Central memory CD4-positive, alpha-beta T cell (primary cell): ENCODE data around the gene VNN1.
"Not testable (repeated sequence)": the region's sequence is repeated elsewhere in the genome, so short reads cannot be mapped to it uniquely, and the experiment has no call there.

Source experiments
- DNase-seq: peaks from one replicate; pipeline ENCODE4 v3.0.0; 2022

Gene VNN1

GRCh38 chr6:132719736-132720448 lies 6.0 kb upstream of the VNN1 start:
- no peak for DNase-seq

- DNase-seq = no peak
Observed at GRCh38 chr6:132715881-132716637, 2.2 kb upstream of the VNN1 start.

GRCh38 chr6:132715204-132715603 lies 1.3 kb upstream of the VNN1 start:
- no peak for DNase-seq

GRCh38 chr6:132714160-132714559 lies 305 bp upstream of the VNN1 start:
- no peak for DNase-seq

- DNase-seq = no peak
Observed at GRCh38 chr6:132712366-132712765, 1.5 kb downstream of the VNN1 start.

GRCh38 chr6:132708771-132709170 lies 5.1 kb downstream of the VNN1 start:
- no peak for DNase-seq

GRCh38 chr6:132708002-132708401 lies 5.9 kb downstream of the VNN1 start:
- no peak for DNase-seq

- DNase-seq = not testable (repeated sequence)
Observed at GRCh38 chr6:132706756-132707155, 7.1 kb downstream of the VNN1 start.

- no peak for DNase-seq
Observed at GRCh38 chr6:132703936-132704335, 9.9 kb downstream of the VNN1 start.

- no peak for DNase-seq
Observed at GRCh38 chr6:132698608-132699007, 15.2 kb downstream of the VNN1 start.

- DNase-seq = no peak
Observed at GRCh38 chr6:132695773-132696172, 18.1 kb downstream of the VNN1 start.

GRCh38 chr6:132693478-132693877 lies 20.4 kb downstream of the VNN1 start:
- DNase-seq = no peak

GRCh38 chr6:132690678-132691077 lies 23.2 kb downstream of the VNN1 start:
- DNase-seq = no peak

GRCh38 chr6:132687306-132687705 lies 26.5 kb downstream of the VNN1 start:
- DNase-seq = no peak

- DNase-seq = no peak
Observed at GRCh38 chr6:132686531-132686930, 27.3 kb downstream of the VNN1 start.

GRCh38 chr6:132685009-132685408 lies 28.8 kb downstream of the VNN1 start:
- DNase-seq = no peak

- DNase-seq = no peak
Observed at GRCh38 chr6:132684272-132684671, 29.6 kb downstream of the VNN1 start.

- DNase-seq = no peak
Observed at GRCh38 chr6:132683543-132683942, 30.3 kb downstream of the VNN1 start.

- not testable (repeated sequence) for DNase-seq
Observed at GRCh38 chr6:132679094-132679493, 34.8 kb downstream of the VNN1 start.

- DNase-seq = no peak
Observed at GRCh38 chr6:132675749-132676148, 38.1 kb downstream of the VNN1 start.

- no peak for DNase-seq
Observed at GRCh38 chr6:132675002-132675401, 38.9 kb downstream of the VNN1 start.

- no peak for DNase-seq
Observed at GRCh38 chr6:132673376-132674094, 40.3 kb downstream of the VNN1 start.

- no peak for DNase-seq
Observed at GRCh38 chr6:132671295-132671694, 42.6 kb downstream of the VNN1 start.
